HG03571 (cell line): ENCODE data around the gene SLCO2A1.

Source experiments
- ATAC-seq: cut with Tn5 transposase; IDR thresholded peaks from one replicate; pipeline ENCODE4 v1.9.1; 2021; ENCODE audit not compliant: unreplicated experiment

SLCO2A1 gene

DNA sequence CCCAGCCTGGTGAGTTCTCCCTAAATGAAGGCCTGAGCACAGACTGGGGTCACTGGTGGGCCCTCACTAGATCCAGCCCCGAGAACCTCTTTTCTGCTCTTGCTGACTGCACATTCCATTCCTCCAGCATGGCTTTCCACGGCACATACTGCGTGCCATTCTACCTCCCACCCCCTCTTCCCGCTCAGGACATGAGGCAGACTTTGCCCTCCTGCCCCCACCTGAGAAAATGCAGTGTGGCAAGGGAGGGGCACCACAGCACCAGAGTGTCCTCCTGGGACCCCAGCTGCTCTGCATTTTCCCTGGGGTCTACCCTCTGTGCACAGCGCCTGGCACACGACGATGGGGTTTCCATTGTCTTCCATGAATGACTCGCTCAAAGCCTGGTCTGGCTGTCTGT is 6.1 kb upstream of the SLCO2A1 start:
- ATAC-seq = no peak

DNA sequence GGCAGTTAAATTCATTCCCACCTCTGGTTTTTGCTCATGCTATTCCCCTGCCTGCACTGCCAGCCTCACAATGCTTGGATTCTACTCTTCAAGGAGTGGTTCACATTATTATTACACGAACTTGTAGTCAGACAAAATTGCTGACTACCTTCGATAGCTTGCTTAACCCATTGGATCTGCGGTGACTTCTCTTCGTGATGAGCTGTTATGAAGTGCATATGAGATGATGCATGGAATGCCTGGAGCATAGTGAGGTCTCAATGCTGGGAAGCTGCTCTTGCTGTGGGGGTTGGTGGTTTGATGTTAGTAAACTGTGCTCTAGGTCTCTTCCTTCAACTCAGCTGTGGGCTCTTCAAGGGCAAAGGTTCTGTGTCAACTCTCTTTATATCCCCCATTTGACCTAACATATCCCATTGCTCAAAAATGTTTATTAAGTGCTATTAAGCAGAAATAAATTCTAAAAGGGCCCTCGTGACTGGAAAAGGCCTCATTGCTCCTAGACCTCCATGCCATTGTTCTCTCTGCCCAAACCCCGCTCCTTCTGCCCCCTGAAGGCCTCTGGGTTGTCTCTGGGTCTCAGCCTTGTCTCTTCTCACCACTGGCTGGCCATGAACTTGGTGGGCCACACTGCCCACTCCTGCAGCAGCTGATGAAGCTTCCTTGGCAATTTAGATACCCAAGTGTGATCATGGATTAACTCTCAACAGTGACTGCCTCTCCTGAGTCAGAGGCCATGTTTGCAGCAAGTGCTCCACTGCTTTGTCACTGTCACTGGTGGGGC is 4.5 kb upstream of the SLCO2A1 start:
- no peak for ATAC-seq

DNA sequence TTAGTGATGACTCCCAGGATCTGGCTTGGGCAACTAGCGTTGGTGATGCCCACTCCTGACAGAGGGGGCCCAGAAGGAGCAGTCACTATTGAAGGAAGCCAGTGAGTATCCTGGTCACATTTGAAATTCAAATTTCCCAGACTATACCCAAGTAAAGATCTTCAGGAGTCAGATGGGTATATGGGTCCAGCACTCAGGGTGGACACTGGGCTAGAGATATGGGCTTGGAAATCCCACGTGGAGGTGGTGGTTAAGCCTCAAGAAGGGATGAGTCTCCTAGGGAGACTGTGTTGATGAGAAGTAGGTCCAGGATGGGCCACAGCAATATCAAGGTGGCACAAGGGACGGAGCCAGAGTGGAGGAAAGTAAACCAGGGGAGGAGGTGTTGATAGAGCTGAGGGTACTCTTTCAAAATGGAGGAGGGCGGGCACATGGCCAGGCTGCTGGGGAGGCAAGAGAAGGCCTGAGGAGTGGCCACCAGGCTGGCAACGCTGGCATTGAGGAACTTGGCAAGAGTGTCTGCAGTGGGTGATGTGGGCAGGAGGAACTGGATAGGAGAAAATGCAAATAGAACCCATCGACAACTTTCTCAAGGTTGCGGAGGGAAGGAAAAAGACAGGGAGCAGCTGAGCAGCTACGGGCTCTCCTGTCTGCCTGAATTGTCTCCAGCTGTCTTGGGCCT is 3.7 kb upstream of the SLCO2A1 start:
- no peak for ATAC-seq

DNA sequence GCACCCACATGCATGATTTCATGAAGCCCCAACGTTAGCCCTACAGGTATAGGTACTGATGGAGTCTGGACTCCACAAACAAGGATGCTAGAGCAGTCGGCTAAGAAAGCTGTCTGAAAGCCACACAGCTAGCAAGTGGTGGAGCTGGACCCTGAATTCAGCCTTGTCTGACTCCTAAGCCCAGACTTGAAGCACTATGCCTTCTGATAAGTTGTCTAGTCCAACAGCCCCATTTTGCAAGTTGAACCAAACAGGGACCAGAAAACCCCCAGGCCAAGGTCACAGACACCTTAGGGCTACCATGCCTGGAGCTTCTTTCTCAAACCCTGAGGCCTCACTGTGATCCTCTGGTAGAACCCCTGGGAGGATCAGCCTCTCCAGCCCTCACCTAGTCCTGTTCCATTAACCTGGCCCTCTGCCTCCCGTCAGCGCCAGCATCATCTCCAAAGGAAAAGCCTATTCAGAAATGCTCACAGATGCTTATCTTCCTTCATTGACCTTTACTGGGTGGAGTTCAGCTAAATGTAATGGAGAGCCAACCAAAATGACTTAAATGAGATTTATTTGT is 1.7 kb upstream of the SLCO2A1 start:
- ATAC-seq = no peak

DNA sequence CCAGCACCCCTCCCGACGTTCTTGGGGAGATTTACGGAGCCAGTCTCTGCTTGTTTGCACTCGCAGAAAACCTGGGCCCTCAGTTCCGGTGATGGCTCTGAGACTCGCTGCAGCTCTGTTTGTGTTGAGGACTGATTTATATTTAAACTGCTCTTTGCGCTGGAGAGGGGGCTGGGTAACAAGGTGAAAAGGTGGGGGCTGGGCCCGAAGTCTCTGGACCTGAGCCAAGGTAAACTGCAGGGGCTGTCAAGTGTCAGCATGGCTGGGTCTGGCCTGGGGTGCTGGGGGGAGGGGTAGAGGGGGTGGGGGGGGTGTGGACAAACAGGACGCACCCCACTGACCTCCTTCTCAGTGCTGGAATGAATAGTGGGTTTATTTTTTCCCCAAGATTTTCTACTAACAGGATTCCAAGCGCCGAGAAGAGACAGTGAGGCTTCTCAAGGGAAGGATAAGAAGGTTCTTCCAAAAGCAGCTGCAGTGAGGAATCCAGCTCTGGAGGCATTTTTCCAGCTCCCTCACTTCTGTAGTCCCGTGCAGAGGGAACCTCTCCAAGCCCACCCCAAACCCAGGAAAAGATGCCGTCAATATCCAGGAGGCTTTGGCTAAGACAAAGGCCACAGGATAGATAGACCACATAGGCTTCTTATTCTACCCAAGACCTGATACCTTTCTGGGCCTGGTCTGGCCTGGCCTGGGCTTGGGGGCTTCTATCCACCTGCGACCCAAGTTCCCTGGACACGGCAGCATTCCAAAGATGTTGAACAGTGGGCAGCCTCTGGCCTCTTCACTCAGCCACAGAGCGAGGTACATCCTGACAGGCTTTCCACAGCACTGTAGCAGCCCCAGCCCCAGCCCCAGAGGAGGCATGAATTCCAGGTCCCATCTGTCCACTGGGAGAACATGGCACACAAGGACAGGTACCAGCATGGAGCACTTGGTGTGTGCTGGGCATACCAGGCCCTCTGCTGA is 938 bp upstream of the SLCO2A1 start:
- no peak for ATAC-seq

DNA sequence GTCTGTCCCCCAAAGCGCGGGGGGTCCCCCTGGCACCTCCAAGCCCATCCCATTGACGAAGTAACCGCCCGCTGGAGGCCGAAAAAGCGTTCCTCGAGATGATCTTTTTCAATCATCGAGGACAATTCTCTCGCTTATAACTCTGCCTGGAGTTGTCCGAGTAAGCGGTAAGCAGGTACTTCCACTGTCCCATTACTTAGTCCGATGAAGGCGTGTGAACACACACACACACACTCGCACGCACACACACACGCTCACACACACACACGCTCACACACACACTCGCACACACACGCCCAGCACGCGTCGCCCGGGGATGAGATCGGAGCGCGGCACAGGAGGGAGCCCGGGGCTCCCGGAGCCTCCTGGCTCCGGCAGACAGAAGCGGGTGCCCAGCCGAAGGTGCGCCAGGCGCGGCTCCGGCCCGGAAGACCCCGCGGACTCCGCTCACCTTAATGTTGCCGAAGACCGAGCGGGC is 430 bp downstream of the SLCO2A1 start:
- ATAC-seq = no peak

DNA sequence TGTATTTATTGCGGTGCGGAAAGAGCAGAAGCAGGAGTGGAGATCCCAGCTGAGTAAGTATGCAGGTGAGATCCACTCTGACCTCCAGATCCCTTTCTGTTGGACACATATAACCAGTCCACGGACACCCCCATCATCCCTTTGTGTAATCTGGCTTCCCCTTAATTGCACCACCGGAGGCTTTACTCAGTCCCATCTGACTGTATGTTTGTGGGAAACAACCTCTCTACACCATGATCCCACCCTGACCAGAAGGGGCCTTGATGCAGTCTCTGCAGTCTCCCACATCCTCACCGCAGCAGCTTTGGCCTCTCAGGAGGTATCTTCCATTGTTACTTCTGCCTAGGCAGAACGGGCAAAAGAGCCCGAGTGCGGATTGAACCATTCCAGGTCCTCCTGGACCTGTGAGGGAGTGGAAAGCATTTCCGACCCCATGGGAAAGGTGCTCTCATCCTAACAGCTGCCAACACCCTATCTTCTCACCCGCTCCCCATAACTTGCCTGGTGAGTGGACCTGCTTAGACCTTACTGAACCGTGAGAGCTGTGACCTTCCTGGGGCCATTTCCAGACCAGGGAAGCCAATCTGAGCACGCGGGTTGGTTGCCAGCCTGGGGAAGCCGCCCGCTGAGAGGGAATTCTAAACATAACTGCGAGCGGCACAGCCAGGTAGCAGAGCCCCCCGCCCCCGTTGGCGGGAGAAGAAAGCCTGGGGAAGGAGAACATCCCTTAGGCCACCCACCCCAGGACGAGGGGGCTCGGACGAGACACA is 1.1 kb downstream of the SLCO2A1 start:
- no peak for ATAC-seq

DNA sequence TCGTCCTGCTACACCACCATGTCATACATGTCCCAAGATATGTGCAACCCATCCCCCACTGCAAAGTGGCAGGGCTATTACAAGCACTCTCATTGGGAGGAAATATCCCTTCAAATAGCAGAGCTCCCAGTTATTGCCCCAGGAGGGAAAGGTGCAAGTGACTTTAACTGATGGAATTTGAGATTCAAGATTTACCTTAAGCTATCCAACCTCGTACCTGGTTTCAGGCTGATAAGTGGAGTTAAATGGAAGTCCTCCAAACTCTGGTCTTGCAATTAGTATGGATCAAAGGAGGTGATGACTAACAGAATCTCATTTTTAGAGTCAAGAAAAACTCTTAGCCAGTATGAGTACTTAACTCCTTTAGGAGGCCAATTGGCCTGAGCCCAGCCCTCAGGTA is 2.1 kb downstream of the SLCO2A1 start:
- no peak for ATAC-seq

DNA sequence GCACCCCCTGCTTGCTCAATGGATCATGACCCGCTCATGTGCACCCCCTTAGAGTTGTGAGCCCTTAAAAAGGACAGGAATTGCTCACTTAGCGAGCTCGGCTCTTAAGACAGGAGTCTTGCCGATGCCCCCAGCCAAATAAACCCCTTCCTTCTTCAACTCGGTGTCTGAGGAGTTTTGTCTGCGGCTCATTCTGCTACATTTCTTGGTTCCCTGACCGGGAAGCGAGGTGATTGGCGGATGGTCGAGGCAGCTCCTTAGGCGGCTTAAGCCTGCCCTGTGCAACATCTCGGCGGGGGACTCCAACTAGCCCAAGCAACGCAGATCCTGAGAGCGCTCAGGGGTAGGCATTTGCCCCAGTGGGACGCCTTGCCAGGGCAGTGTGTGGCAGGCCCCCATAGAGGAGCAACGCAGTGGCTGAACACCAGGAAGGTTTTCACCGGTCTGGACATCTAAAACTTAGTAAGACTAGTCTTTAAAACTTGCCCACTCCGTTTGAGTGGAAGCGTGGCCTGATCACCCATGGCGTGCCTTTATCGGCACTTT is 9.5 kb downstream of the SLCO2A1 start:
- ATAC-seq = no peak

DNA sequence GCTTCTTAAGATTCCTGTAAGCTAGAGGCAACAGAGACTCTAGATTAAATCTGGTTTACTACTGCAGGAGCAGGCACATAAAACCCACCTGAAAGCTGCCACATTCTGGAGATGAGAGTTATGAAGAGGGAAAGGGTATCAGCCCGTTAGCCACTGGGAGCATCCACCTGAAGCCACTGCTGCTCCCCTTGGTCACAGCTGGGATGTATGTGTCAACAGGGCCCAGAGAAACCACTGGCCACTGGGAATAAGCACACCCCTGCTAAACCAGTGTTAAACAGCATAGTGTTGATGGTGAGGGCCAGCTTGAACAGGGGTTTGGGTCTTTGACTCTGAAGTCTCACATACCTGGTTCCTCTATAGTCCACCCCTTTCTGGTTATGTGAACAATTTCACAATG is 10.9 kb downstream of the SLCO2A1 start:
- ATAC-seq = no peak

DNA sequence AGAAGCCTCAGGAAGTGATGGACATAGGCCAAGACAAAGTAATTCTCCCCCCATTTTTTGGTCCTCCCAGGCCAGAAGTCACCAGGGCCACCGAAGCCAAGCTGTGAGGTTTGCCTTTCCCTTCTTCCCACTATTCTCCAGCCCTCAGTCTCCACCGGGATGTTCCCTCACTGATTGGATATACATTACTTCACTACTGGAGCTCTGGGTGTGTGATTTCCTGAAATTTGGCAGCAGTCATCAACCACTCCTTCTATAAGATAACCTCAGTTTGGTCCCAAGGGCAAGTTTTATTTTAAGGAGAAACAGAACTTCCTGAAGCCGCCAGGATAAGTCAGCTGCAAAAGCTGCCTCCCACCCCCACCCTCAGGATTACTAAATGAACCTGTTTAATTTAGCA is 11.3 kb downstream of the SLCO2A1 start:
- no peak for ATAC-seq

DNA sequence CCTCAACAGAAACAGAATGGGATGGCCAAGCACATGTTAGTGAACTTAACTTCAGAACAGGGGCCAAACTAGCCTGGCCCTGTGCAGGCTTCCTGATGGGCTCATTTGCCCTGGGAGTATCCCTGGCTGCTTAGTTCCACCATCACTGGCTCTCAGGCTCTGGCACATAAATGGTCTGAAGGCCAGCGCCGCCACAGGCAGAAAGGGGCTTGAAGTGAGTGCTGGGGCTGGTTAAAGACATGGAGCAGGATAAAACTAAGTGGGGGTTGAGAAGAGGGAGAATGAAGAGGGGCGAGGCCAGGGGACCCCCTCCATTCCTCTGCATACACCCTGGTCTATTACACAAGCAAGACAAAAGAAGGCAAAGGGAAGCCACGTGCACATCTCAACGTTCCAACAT is 12.2 kb downstream of the SLCO2A1 start:
- ATAC-seq = no peak

DNA sequence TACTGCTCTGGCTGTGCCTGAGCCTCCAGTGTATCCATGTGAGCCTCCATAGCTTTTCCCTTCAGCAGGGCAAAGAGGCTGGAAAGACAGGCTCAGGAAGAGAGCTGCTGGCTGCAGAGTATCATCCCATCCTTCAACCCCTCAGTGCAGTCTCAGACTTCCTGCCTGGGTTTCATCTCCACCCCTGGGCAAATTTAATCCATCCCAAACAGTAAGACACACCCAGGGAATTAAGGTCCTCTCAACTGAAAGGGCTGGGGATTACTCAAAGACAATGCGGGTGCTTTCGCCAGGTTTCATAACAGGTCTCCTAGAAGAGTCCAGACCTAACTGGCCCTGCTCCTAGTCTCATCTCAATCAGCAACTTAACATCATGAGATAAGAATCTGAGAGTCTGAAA is 15.5 kb downstream of the SLCO2A1 start:
- no peak for ATAC-seq

DNA sequence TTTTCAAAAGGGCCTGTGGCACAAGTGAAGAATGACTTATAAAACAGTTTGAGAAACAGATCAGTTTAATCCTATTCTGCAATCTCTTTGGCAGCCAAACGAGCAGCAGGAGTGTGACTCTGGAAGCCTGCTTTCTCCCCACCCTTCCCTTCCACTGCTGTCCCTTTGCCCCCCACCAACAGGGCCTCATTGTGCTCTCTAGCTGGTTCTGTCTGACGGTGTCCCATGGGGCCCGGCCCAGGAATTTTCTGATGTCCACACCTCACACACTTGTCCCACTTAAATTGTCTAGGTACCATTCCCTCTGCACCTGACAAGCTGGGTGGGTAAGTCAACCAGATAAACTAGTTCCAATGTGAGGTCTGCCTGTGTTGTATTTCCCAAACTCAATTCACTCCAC is 16.4 kb downstream of the SLCO2A1 start:
- no peak for ATAC-seq

DNA sequence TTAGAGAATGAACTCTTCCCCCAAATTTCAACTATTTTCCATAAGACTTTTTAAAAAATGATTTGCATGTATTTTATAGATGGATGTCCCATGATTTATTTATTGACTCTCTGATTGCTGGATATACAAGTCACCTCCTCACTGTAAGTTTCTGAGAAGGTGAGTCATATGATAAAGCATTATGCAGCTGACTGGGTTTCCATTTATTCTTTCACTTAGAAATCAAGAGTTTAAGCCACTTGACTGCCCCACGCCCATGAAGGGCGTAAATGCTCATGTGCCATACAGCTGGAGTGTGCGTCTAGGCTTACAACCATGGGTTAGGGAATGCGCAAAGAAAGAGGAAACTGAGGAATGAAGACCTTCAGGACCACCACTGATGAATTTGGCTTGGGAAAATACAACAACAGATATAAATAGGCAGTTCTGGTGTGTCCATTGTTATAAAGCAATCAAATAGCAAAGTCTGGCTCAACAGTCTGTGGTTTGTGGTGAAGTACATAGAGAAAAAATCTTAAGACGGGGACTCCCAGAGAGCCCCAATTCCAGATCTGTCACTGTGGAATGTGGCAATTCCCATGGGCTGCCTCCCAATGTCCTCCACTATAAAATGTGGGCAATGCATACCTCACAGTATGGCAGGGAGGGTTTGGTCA is 20.3 kb downstream of the SLCO2A1 start:
- ATAC-seq = no peak

DNA sequence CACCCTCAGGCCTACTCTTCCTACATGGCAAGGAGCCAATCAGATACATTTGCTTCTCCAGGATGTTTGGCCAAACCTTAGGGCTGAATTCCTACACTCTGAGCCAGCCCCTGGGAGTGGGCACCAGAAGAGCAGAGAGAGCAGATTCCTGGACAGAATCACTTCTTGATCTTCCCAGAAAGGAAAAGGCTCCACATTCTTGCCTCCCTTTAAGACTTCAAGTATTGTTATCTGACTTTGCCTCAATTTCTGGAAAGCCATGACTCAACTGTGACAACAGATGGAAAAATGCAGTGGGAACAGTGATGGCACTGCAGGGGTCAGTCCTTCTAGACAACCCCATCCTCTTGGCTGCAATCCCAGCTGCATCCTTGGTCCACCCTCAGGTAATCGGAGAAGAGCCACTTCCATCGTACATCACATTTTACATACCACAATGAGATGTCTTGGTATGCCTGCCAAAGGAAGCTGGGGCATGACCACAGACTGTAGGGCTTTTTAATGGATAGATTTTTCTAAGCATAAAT is 21.0 kb downstream of the SLCO2A1 start:
- ATAC-seq = no peak

DNA sequence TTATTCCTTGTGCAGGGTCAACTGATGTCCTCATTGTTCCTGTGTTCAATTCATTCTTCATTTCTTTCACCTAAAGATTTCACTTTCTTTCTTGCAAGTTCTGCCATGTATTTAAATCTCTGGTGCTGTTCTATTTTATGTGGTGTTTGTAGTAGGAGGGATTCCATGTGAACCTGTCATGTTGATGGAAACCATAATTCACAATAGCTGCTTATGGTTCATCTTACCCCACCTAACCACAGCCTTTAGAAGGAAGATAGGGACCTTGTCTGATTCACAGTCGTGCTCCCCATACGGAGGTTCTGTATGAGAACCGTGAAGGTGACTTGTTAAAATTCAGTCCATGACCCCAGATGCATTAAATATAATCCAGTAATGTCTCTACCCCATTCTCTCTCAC is 21.9 kb downstream of the SLCO2A1 start:
- no peak for ATAC-seq

DNA sequence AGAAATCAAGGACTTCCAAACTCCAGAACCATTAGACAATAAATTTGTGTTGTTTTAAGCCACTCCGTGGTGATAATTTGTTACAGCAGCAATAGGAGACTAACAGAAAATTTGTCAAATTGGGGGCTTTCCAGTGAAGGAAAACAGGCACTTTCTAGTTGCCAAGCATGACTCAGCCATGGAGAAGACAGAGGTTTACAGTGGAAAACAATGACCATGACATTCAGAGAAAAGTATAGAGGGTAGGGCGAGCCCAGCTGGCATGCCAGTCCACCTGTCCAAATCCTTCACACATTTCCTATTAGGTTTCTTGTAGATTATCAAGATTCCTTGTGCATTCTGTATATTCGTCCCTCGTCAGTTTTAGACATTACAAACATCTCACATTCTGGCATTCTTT is 24.9 kb downstream of the SLCO2A1 start:
- ATAC-seq = no peak

DNA sequence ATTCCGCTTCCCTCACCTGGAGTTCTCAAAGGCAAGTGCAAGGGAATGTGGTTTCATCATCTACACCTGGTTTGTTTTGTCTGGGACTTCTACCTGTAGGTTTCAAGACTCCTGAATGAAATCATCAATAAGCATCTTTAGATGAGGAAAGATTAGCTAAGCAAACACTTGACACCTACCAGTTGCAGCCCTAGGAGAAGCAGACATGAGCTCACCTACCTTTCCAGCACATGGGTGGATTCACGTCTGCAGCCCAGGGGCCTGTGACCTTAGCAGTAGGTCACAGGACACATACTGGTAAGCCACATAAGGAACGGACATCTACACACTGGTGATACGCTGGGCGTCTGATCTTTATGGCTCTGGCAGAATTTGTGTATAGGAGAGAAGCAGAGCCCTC is 26.7 kb downstream of the SLCO2A1 start:
- no peak for ATAC-seq
